NAMALWA (cell line): ENCODE data around the gene RASA3.
A peak's percentile ranks its signal among the peaks of the same experiment; 100 is the strongest.

ENCODE experiments used
- DNase-seq: peaks from one replicate; pipeline ENCODE4 v3.0.0-alpha.2; 2015; ENCODE audit warnings: low spot score

The RASA3 gene

DNA sequence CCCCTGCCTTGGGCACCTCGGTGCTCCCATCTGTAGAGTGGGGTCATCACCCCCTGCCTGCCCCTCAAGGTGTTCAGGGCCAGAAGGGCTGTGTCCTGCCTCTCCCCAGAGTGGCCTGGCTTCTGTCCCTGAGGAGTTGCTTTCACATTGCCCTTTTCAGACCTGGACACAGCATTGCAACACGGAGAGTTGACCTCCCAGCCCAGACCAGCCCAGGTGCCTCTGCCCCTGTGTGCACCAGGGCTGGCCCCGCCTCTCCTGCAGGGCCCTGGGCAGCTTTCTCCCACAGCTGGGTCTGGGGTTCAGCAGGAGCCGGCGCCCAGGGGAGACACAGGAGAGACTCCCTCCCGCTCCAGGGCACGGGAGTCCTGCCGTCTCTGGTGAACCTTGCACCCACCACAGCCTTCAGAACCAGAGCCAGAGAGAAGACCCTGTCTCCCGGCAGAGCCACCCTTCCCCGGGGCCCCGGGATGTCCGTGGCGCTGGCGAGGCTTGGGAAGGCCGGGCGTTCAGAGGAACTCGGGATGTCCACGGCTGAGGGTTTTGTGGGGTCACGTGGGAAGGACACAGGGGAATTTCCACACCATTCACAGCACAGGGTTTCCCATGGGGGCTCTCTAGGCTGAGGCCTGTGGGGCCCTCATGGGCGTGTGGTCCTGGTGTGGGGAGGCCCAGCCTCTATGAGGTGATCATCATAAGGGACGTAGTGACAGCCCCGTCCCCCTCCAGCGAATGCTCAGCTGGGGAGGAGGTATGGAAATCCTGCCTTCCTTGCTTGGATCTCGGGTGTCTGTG lies 181.8 kb downstream of the RASA3 start:
- DNase-seq: no peak

DNA sequence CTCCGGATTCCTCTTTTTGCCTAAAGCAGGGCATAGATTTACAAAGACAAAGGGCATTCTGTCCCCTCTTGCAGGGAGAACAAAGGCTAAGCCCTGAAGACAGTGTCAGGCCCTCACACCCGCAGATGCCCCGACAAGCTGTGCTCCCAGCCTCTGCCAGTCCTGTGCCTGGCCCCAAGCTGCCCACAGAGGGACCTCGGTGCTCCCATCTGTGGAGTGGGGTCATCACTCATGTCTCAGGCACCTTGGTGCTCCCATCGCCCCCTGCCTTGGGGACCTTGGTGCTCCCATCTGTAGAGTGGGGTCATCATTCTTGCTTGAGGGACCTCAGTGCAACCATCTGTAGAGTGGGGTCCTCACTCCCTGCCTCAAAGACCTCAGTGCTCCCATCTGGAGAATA lies 182.9 kb downstream of the RASA3 start:
- no peak for DNase-seq

DNA sequence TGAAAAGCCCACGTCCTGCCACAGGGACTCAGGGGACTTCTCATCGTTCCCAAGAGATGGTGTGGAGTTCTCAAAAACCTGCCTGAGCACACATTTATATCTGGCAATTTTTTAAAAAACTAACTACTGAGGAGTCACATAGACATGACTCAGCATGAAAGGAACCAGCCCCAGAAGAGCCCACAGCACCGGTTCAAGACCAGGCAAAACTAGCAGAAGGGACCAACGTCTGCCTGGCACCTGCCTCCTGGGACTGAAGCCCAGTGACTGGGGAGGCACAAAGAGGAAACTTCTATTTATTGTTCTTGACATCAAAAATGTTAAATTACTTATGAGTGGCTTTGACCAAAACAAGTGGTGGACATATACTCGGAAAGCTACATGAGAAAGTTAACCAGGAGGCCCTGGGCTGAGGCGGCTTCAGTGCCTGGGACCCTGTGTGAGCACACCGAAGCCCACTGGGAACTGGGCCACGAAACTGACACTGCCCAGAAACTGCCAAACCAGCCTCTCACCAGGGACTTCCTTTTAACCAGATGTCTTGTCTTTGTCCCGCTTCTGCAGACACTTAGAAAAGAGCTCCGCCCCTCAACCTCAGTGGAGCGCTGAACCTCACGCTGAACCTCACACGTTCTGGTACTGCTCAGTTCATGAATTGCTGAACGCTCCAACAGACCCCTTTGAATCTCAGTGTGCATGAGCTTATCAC lies 184.2 kb downstream of the RASA3 start:
- peak; percentile 18 for DNase-seq

DNA sequence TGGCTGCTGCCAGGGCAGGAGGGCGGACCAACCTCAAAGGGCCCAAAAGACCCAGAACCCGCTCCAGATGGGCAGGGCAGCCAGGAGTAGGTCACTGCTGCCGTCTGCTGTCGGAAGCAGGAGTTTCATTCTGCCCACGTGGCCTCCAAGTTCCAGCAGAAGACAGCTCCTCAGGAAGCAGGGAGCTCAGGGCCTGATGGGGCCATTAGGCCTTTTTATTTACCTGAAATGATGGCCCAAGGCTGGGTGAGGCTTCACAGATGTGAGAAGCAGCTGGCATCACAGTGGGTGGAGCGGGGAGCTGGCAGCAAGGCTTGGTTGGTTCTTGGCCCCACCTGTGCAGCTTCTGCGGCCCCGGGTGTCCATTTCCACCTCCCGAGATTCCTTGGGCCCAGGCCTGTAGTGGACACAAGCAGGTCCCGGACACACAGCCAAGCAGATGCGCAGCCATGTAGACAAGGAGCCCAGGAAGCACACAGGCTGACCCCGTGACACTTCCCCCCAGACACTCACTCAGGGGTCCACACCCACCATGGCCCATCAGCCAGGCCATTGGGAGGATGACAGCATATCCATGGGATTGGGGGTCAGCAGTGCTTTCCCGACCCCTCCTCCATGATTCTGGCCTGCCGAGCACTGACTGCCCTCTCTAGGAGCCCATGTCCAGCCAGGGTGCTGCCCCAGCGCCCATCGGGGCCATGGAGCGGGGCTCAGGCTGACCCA lies 185.0 kb downstream of the RASA3 start:
- no peak for DNase-seq

DNA sequence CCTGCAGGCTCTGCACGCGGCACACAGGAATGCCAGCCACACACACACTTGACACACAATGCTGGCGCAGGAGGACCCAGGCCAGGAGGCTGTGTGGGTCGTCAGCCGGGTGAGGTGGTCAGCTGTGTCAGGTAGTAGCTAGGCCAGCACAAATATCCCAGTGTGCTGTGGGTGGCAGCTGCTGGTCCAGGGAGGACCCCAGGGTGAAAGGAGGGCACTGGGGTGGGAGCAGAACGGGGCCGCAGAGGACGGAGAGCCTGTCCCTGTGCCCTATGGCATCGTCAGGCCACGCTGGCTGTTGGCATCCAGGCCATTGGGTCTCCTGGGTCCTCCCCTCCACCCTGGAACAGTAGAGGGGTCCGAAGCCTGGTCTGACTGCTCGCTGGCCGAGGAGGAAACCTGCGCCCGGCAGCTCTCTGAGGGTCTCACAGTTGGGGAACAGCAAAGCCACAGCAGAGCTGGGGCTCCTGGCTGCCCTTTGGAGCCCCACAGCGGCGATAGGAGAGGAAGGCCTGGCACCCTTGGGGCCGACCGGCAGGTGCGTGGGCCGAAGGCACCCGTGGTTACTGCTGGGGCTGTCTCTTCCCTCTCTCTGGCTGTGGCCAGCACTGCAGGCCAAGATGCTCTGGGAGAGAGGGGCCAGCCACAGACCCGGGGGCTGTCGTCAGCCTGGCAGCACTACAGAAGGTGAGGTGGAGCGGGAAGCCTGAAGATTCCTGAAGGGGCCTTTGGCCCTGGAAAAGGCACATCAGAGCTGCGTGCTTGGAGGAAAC lies 185.8 kb downstream of the RASA3 start:
- no peak for DNase-seq

DNA sequence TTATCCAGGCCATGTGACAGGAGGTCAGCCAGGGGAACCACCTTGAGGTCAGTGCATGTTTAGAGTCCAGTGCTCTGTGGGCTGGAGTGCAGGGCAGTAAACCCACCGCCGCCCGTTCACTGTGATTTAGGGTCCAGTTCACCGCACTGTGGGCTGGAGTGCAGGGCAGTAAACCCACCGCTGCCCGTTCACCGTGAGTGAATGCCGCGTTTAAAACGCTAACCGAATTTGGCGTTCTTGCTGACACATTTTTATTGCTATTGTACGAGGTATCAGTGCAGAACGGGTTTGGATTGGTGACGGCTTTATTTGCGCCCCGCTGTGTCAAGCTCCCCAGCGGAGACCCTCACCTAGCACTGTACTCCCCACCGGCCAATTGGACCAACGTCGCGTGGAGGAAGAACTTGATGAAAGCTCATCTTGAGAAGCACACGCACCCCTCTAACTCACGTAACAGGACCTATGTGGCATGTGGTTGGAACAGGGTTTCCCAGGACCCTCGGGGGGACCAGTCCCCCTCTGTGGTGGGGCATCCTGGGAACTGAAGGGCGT lies 186.5 kb downstream of the RASA3 start:
- no peak for DNase-seq

DNA sequence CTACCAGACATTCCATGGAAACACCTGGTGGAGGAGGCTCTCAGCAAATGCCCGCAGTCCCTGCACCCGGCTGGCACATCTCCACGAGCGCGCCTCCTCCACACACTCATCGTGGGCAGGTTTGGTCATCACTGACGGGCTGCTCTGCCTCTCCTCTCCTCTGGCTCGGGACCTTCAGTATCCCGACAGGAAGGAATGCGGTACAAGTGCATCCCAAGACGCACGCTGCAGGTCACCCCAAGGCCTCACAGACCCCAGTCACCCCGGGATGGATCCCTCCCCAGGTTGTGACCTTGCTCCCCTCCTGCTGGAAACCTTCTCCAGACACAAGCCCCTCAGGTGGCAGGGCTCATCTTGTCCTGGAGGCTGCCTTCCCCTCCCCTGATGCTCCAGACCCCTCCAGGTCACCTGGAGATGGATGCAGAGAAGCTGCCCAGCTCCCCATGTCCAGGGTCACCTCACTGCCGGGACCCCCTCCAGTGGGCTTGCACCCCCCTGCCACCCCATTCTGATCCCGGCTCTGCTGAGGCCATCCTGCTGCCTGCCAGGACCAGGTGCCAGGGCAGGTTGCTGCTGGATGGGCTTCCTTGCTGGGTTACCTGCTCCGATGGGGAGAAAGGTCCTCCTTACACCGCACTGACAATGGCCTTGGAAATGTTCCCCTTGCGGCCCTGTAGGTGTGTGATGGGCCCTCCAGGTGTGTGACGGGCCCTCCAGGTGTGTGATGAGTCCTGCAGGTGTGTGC lies 188.4 kb downstream of the RASA3 start:
- DNase-seq: no peak

DNA sequence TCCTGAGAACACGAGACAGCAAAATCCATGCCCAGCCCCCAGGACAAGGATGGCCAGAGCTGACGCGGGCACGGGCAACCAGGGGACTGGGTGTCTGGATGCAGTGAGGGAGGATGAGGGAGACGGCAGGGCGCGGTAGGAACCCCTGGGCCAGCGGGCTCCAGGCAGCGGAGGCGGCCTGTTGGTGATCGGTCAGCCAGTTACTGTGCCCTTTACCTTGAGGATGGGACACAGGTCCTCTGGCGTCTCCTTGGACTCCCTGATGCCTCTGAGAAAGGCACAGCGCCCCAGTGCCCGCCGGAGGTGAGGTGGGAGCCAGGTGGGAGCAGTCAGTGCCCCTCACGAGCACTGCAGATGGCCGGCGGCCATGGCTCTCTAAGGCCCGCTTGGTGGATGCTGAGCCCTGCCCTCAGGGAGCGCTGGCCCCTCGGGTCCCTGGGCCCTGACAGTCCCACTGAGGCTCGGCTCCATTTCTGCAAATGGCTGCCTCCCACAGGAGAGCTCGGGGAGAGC lies 189.8 kb downstream of the RASA3 start:
- DNase-seq: no peak

DNA sequence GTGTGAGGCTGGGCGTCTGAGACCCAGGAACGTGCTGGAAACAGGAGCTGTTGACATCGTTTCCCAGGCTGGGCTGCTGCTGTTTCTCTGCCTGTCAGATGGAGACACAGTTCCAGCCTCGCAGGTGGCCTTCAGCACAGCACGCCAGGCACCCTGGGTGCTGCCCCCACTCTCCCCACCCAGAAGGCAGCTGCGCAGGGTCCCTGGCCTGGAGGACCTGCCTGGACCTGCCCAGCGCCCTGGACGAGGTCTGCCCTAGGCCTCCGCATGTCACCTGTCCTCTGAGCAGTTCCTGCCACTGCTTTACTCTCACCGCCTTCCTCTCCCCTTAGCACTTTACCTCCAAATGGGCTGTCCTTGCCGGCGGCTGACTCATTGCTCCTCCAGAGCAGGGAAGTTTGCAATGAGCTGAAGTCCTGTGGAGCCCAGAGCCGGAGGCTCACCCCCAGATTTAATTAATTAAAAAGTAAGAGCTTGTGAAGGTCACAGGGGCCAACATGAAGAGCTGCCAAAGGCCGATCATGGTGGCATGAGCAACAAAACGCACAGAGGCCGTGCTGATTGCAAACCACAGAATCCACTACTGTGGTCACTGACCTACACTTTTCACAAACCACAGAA lies 190.7 kb downstream of the RASA3 start:
- DNase-seq: no peak

DNA sequence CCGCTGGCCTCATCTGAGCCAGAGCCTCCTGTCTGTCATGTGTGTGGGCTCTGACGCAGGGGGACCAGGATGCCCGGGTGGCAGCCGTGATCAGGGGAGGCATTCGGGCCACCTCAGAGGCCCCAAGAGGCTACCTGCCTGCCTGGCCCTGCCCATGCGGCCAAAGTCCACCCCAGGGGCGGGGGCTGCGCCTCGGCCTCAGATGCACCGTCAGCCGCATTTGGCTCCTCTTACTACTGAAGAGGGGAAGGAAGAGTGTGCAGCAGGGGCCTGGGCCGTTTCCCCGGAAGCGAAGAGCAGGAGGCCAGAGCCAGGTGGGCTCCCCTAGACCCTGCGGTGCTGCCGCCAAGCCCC lies 192.5 kb downstream of the RASA3 start:
- no peak for DNase-seq

DNA sequence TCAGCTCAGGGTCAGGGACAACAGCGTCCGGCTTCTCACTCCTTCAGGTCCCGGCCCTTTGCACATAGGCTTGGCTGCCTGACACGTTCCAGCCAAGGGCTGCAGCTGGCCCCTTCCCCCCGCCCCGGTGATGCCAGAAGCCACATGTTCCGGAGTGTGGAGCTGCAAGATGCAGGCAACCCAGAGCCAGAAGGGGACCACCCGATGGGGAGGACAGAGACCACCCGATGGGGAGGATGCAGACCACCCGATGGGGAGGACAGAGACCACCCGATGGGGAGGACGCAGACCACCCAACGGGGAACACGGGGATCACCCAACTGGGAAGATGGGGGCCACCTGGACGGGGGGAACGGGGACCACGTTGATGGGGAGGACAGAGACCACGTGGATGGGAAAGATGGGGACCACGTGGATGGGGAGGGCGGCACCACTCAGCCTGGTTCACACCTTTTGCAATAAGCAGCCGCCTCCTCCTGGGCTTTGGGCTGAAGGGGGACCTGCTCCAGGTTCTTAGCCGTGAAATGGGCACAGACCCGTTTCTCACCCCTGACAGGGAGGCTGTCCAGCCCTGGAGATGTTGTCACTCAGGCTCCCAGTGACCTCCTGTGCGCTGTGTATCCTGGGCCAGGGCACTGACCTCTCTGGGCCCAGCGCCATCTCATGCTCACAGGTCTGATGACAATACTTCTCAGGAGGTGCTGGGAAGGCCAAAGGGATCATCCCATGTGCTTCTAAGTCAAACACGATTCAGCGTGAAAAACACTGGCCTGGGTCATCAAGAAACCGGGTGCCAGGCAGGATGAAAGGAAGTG lies 193.1 kb downstream of the RASA3 start:
- DNase-seq: no peak

DNA sequence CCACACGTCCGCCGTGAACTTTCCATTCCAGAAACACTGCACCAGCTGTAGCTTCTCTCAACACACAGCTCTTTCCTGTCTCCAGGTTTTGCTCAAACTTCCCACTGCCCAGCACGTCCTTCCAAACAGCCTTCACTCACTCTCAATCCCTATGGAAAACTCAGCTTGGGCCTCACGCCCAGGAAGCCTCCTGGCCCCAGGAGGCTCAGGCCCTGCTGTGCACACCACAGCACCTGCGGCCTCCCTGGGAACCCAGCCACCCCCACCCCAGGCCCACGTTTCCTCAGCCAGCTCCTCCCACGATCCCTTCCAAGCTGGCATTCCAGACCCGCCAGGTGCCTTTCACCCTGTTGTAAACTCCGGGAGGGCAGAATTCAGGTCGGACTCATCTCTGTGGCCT lies 193.7 kb downstream of the RASA3 start:
- no peak for DNase-seq

DNA sequence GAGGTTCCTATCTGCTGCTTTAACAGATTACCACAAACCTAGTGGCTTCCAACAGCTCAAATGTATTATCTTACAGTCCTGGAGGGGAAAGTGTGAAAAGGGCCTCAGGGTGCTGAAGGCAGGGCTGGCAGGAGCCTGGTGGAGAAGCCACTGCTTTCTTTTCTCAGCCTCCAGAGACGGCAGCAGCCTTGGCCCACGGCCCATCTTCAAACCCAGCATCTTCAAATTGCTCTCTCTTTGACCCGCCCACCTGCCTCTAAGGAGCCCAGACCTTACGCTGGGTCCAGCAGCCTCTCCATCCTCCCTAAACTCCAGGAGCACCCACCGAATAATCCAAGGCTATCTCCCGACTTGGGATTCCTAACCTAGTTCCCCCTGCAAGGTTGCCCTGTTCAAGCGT lies 194.2 kb downstream of the RASA3 start:
- DNase-seq: no peak

DNA sequence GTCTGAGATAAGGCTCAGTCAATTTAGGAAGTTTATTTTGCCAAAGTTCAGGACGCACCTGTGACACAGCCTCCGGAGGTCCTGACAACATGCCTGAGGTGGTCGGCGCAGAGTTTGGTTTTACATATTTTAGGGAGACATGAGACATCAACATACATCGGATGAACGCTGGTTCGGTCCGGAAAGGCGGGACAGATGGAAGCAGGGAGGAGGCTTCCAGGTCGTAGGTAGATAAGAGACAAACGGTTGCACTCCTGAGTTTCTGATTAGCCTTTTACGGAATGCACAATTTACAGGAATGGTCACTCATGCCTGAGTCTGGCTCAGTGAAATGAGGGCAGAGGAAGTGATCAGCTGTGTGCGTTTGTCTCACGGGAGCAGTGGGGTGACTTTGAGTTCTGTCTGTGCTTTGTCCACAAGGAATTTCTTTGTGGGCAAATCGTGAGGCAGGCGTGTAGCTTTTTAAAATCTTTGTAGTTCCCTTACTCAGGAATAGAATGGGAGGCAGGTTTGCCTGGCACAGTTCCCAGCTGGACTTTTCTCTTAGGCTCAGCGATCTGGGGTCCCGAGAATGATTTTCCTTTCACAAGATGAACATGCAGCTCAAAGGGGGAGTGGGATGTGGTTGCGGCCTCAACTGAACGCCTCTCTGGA lies 194.8 kb downstream of the RASA3 start:
- no peak for DNase-seq

DNA sequence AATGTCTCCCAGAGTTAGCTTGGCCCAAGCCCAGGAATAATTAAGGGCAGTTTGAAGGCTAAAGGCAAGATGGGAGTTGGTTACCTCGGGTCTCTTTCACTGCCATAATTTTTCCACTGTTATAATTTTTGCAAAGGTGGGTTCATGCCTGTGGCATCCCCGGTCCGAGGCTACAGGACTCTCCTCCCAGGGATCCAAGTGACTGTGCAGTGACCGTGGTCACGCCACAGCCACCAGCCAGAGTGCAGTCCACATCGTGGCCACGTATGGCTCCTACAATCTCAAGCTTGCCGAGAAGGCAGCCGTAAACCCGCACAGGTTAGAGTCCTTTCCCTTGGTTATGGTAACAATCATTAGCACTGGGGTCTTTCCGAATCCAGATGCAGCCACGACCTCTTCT lies 195.3 kb downstream of the RASA3 start:
- DNase-seq: no peak

DNA sequence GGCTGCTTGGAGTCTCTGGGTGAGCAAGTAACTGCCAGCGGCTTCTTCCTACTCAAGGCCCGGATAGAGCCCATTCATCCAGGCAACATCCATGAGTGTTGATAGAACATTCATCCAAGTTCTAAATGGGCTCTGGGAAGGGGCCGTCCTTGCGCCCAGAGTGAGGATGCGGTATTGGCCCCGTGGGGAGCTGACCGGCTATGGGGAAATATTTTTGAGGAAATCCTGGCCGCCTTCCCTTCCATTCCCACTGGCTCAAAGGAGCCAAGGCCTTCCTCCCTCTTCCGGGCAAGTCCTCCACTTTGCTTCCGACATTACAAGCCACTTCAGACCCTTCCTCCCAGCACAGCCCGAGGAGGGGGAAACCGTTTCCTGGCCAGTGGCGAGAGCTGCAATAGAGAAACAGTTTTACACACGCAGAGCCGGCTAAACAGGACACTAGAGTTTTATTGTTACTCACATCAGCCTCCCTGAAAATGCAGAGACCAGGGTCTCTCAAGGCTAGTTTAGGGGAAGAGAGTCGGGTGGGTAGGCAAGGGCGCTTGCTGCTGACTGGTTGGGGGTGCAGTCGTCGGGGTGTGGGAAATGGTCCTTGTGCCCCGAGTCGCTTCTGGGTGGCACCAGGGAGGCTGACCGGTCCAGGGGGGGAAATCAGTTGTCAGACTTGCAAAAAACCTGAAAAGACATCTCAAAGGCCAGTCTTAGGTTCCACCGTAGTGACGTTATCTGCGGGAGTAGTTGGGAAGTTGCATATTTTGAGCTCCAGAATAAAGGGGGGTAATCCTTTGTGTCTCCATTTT lies 196.1 kb downstream of the RASA3 start:
- DNase-seq: no peak

DNA sequence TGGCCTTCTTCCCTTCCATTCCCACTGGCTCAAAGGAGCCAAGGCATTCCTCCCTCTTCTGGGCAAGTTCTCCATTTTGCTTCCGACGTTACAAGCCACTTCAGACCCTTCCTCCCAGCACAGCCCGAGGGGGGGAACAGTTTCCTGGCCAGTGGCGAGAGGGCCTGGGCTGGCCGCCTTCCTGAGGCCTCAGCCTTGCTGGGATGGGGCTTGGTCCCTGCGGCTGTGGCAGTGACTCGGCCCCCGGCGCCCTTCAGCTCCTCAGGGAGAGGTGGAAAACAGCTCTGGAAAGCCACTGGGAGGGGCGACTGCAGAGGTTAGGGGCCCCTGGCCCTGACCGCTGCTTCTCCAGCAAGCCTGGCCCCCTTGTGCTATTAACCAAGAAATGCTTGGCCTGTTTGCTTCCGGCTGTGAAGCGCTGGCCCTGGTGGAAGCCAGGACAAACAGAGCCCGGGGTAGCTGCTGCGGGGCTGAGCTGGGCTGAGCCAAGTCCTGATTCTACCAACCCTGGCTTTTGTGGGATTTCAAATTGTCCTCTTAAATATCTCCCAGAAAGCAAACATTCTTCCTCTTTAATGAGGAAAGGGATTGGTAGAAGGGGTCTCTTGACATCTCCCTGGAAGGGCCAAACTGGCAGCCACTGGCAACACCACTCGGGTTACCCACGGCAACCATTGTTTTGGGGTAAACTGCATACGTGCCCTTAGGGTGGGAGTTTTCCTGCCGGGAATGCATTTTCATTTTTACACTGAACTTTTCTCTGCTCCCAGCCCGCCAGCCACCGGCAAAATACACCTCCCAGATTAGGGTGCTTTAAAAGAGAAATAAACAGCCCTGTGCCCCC lies 197.2 kb downstream of the RASA3 start:
- DNase-seq: no peak
